Keratinocyte (primary cell): ENCODE results near the gene APEX1.

Experiments
- CTCF ChIP-seq, 3 experiments: IDR thresholded peaks in 1 of 3; conservative IDR thresholded peaks in 1 of 3; optimal IDR thresholded peaks in 1 of 3; 2 replicates in 2 of 3; 3 replicates in 1 of 3; pipeline versions ENCODE3 to v1.5.1; 2011; ENCODE audit warnings: low read length in 3 of 3, mild to moderate bottlenecking in 3 of 3, moderate library complexity in 2 of 3, control low read depth in 1 of 3, inconsistent platforms in 1 of 3; ENCODE audit not compliant: insufficient read depth in 2 of 3; ENCODE audit errors: extremely low read depth in 1 of 3
- EZH2 ChIP-seq: IDR thresholded peaks from one replicate; pipeline ENCODE4 v1.6.1; 2012; ENCODE audit warnings: inconsistent platforms, mild to moderate bottlenecking, low read length, moderate library complexity

GRCh38 chr14:20494935-20495766 lies 40.1 kb downstream of the APEX1 start:
- no peak for TF ChIP-seq CTCF (optimal IDR thresholded peaks at IDR 0.05 in 1 of 3, IDR thresholded peaks at IDR 0.05 in 1 of 3, conservative IDR thresholded peaks at IDR 0.05 in 1 of 3; ENCODE audit: extremely low read depth in 1 of 3, insufficient read depth in 2 of 3, low read length in 3 of 3)
- TF ChIP-seq EZH2: no peak
